HEK293 (cell line): ENCODE results near the gene ADRA2B.

Experiments used
- CTCF ChIP-seq: fragments of 450-650 bp; formaldehyde crosslinking; IDR thresholded peaks from 2 replicates; pipeline ENCODE4 v1.5.1; 2016; ENCODE audit warnings: missing biosample characterization, missing genetic modification characterization
- KLF9 ChIP-seq: fragments of 450-650 bp; formaldehyde crosslinking; IDR thresholded peaks from 2 replicates; pipeline ENCODE4 v1.5.1; 2016; ENCODE audit warnings: missing biosample characterization, missing genetic modification characterization, low read depth
- SP2 ChIP-seq: fragments of 450-650 bp; formaldehyde crosslinking; IDR thresholded peaks from 2 replicates; pipeline ENCODE4 v1.5.1; 2016; ENCODE audit warnings: missing biosample characterization, missing genetic modification characterization
- TCF7L2 ChIP-seq: IDR thresholded peaks from 2 replicates; pipeline ENCODE4 v1.6.1; 2011; ENCODE audit warnings: low read depth, mild to moderate bottlenecking, inconsistent platforms, low read length, moderate library complexity, borderline replicate concordance
- ZBTB10 ChIP-seq: fragments of 450-650 bp; formaldehyde crosslinking; IDR thresholded peaks from 2 replicates; pipeline ENCODE4 v1.5.1; 2016; ENCODE audit warnings: missing biosample characterization, missing genetic modification characterization
- ZNF121 ChIP-seq: fragments of 450-650 bp; formaldehyde crosslinking; IDR thresholded peaks from 2 replicates; pipeline ENCODE4 v1.5.1; 2016; ENCODE audit warnings: missing biosample characterization, missing genetic modification characterization
- ZNF366 ChIP-seq: fragments of 450-650 bp; formaldehyde crosslinking; conservative IDR thresholded peaks from 2 replicates; pipeline ENCODE4 v1.5.1; 2016; ENCODE audit warnings: missing biosample characterization, missing genetic modification characterization
- ZNF423 ChIP-seq: fragments of 450-650 bp; formaldehyde crosslinking; IDR thresholded peaks from 2 replicates; pipeline ENCODE4 v1.5.1; 2016; ENCODE audit warnings: missing biosample characterization, missing genetic modification characterization
- ZNF580 ChIP-seq: fragments of 450-650 bp; formaldehyde crosslinking; IDR thresholded peaks from 2 replicates; pipeline ENCODE4 v1.5.1; 2016; ENCODE audit warnings: missing biosample characterization, missing genetic modification characterization
- ZNF670 ChIP-seq: fragments of 450-650 bp; formaldehyde crosslinking; IDR thresholded peaks from 2 replicates; pipeline ENCODE4 v1.5.1; 2016; ENCODE audit warnings: missing biosample characterization, missing genetic modification characterization, low read depth
- ZNF692 ChIP-seq: fragments of 450-650 bp; formaldehyde crosslinking; IDR thresholded peaks from 2 replicates; pipeline ENCODE4 v1.5.1; 2016; ENCODE audit warnings: missing biosample characterization, missing genetic modification characterization
- ZXDB ChIP-seq: fragments of 450-650 bp; formaldehyde crosslinking; IDR thresholded peaks from 2 replicates; pipeline ENCODE4 v1.5.1; 2016; ENCODE audit warnings: missing biosample characterization, missing genetic modification characterization
- TF ChIP-seq, protein P1 (sequence below): sonication (generic); formaldehyde crosslinking; IDR thresholded peaks from 2 replicates; pipeline ENCODE4 v1.8.1; 2022; ENCODE audit warnings: mild to moderate bottlenecking, moderate library complexity, missing genetic modification reagents
- TF ChIP-seq, protein P2 (sequence below): fragments of 450-650 bp; formaldehyde crosslinking; IDR thresholded peaks from 2 replicates; pipeline ENCODE4 v1.5.1; 2017; ENCODE audit warnings: missing biosample characterization, missing genetic modification characterization

- TF ChIP-seq, protein P1, sequence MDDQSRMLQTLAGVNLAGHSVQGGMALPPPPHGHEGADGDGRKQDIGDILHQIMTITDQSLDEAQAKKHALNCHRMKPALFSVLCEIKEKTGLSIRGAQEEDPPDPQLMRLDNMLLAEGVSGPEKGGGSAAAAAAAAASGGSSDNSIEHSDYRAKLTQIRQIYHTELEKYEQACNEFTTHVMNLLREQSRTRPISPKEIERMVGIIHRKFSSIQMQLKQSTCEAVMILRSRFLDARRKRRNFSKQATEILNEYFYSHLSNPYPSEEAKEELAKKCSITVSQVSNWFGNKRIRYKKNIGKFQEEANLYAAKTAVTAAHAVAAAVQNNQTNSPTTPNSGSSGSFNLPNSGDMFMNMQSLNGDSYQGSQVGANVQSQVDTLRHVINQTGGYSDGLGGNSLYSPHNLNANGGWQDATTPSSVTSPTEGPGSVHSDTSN, result no peak
- TF ChIP-seq CTCF (tag by site-specific recombination), result no peak
- TF ChIP-seq ZNF692 (tag by site-specific recombination), result no peak
- no peak for TF ChIP-seq ZNF121 (tag by site-specific recombination)
- TF ChIP-seq ZNF580 (tag by site-specific recombination), result no peak
- no peak for TF ChIP-seq ZNF670 (tag by site-specific recombination)
- TF ChIP-seq SP2 (tag by site-specific recombination), result no peak
- TF ChIP-seq ZBTB10, result no peak
- TF ChIP-seq ZXDB, result no peak
- TF ChIP-seq TCF7L2, result no peak
- TF ChIP-seq, protein P2, sequence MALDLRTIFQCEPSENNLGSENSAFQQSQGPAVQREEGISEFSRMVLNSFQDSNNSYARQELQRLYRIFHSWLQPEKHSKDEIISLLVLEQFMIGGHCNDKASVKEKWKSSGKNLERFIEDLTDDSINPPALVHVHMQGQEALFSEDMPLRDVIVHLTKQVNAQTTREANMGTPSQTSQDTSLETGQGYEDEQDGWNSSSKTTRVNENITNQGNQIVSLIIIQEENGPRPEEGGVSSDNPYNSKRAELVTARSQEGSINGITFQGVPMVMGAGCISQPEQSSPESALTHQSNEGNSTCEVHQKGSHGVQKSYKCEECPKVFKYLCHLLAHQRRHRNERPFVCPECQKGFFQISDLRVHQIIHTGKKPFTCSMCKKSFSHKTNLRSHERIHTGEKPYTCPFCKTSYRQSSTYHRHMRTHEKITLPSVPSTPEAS, result no peak
- no peak for TF ChIP-seq ZNF366 (tag by site-specific recombination)
- no peak for TF ChIP-seq KLF9
- no peak for TF ChIP-seq ZNF423 (tag by site-specific recombination)
These were observed 30.7 kb upstream of the ADRA2B start for GRCh38 chr2:96146881-96147592.
